ENCODE data around the gene EEF1G. TPM values are rescaled to one million over a fixed set of nuclear protein-coding genes. Genes with fewer than 3 reads are reported as not detected.

EEF1G gene
- total and polyA plus RNA-seq, 2 of the 13 experiments (the other 11 are each of a cell fraction or from before 2014, with no cell fraction given), result 1,787 to 2,144 TPM

DNA sequence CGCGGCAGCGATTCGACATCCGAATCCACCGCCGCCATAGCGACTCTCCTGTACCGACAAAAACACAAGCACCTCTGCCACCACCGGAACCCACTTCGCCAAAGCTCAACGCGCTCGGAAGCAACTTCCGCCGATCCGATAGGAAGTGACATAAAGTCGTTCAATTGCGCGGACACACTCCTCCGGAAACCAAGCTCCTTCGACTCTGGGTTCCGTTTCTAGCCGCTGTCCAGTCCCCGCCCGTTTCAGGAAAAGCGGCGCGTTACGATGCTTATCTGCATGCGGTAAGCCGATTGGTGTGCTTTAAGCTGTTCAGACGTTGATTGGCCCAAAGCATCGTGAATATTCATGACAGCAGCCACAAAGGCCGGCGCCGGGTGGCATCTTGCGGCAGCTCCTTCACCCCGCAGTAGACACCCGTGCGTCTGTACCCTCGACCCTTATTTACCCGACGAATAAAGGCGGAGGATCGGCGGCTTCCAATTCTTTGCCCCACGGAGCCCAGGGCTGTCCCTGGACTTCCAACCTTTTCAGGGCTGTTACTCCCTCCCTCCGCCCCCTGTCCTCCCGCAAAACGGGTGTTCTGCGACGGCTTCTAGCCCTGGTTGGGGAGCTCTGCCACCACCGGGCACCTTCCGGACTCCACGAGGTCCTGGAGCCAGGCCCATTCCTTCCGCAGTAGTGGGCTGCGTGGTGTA, 17.9 kb upstream of the EEF1G start, which contains the start of gene TUT1 (continued):
- TF ChIP-seq LCORL (IDR thresholded peaks at IDR 0.05) (no peak), LCORL (CRISPR knock-in tag; IDR thresholded peaks at IDR 0.05) (peak; percentile 46; the same call in 1 of the 2 replicates), GZF1 (CRISPR knock-in tag; IDR thresholded peaks at IDR 0.05) (0 out of 2 replicates have a peak, but pooled peaks have one; percentile 73)
- TF ChIP-seq, protein P1, sequence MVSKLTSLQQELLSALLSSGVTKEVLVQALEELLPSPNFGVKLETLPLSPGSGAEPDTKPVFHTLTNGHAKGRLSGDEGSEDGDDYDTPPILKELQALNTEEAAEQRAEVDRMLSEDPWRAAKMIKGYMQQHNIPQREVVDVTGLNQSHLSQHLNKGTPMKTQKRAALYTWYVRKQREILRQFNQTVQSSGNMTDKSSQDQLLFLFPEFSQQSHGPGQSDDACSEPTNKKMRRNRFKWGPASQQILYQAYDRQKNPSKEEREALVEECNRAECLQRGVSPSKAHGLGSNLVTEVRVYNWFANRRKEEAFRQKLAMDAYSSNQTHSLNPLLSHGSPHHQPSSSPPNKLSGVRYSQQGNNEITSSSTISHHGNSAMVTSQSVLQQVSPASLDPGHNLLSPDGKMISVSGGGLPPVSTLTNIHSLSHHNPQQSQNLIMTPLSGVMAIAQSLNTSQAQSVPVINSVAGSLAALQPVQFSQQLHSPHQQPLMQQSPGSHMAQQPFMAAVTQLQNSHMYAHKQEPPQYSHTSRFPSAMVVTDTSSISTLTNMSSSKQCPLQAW (CRISPR knock-in tag; IDR thresholded peaks at IDR 0.05), result peak; percentile 79; the same call in 1 of the 2 replicates

DNA sequence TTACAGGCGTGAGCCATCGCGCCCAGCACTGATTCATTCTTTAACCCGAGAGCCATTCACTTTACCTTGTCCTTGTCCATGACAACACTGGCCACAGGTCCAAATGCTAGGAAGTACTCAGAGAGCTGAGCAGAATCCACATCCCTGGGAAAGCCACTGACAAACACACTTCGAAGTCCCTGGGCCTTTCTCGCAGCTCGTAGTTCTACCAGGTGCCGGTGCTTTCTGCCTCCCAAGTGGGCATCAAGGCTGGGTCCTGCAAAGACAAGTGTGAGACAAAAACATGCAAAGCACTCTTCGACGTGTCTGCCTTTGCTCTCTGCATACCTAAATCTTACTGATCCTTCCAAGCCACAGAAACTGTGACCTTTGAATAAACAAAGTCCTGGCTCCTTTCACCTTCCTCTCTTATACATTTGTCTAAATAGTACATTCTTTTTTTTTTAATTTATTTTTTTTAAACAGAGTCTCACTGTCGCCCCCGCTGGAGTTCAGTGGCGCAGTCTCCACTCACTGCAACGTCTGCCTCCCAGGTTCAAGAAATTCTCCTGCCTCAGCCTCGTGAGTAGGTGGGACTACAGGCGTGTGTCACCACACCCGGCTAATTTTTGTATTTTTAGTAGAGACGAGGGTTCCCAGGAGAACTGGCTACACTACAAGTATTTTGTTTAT, 15.4 kb upstream of the EEF1G start:
- no peak for ATAC-seq
- TF ChIP-seq MTA3 (CRISPR knock-in tag; IDR thresholded peaks at IDR 0.05) (no peak), ZNF224 (CRISPR knock-in tag; IDR thresholded peaks at IDR 0.05) (no peak), ZFP36 (IDR thresholded peaks at IDR 0.05; ENCODE audit: borderline replicate concordance, low read depth, low read length, partially characterized antibody) (no peak), DR1 (CRISPR knock-in tag; IDR thresholded peaks at IDR 0.05) (no peak), ZNF775 (CRISPR knock-in tag; IDR thresholded peaks at IDR 0.05; ENCODE audit: borderline replicate concordance) (no peak), CENPT (CRISPR knock-in tag; IDR thresholded peaks at IDR 0.05; ENCODE audit: low read depth) (no peak), ZNF260 (CRISPR knock-in tag; IDR thresholded peaks at IDR 0.05; ENCODE audit: borderline replicate concordance, low read depth) (no peak), ZNF572 (CRISPR knock-in tag; IDR thresholded peaks at IDR 0.05) (0 out of 2 replicates have a peak, but pooled peaks have one; percentile 20), ZFX (CRISPR knock-in tag; IDR thresholded peaks at IDR 0.05; ENCODE audit: low read depth) (no peak), RAD21 (CRISPR knock-in tag; IDR thresholded peaks at IDR 0.05) (no peak), GZF1 (CRISPR knock-in tag; IDR thresholded peaks at IDR 0.05) (no peak)
- TF ChIP-seq, protein P2, sequence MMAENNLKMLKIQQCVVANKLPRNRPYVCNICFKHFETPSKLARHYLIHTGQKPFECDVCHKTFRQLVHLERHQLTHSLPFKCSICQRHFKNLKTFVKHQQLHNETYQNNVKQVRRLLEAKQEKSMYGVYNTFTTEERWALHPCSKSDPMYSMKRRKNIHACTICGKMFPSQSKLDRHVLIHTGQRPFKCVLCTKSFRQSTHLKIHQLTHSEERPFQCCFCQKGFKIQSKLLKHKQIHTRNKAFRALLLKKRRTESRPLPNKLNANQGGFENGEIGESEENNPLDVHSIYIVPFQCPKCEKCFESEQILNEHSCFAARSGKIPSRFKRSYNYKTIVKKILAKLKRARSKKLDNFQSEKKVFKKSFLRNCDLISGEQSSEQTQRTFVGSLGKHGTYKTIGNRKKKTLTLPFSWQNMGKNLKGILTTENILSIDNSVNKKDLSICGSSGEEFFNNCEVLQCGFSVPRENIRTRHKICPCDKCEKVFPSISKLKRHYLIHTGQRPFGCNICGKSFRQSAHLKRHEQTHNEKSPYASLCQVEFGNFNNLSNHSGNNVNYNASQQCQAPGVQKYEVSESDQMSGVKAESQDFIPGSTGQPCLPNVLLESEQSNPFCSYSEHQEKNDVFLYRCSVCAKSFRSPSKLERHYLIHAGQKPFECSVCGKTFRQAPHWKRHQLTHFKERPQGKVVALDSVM (CRISPR knock-in tag; IDR thresholded peaks at IDR 0.05), result no peak
- TF ChIP-seq, protein P3, sequence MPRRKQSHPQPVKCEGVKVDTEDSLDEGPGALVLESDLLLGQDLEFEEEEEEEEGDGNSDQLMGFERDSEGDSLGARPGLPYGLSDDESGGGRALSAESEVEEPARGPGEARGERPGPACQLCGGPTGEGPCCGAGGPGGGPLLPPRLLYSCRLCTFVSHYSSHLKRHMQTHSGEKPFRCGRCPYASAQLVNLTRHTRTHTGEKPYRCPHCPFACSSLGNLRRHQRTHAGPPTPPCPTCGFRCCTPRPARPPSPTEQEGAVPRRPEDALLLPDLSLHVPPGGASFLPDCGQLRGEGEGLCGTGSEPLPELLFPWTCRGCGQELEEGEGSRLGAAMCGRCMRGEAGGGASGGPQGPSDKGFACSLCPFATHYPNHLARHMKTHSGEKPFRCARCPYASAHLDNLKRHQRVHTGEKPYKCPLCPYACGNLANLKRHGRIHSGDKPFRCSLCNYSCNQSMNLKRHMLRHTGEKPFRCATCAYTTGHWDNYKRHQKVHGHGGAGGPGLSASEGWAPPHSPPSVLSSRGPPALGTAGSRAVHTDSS (CRISPR knock-in tag; conservative IDR thresholded peaks at IDR 0.05), result no peak

More for the DNA sequence above, 15.4 kb upstream of the EEF1G start:
- ChIA-PET POLR2A (interaction anchor here (0.8 to 4.4 kb wide), 10 partner anchors 10 to 252 kb away, joined by 3 to 160 read pairs (median 8); partner anchors contain the start of genes C11orf98, CSKMT, EEF1G and GANAB), CTCF (ENCODE audit: low intra/inter-chr PET ratio, low total read pairs) (interaction anchor here (1.0 to 1.4 kb wide), 2 partner anchors 24 to 29 kb away, joined by 3 read pairs; partner anchors contain the start of gene ROM1)
- H3K4me3 ChIP-seq (replicated peaks in 1 of 3; ENCODE audit: insufficient read depth in 1 of 3, low read depth in 2 of 3, low read length in 3 of 3), result no peak overlapping the region
- no peaks in the 10 kb centered on the region for H4K20me1 ChIP-seq (ENCODE audit: insufficient read depth, low read length)
- intact Hi-C loops (cut with micrococcal nuclease; ENCODE audit: unreplicated experiment), result no loop called here
- peaks cover 9% of the 10 kb centered on the region in 2 experiments; a peak in 4 of 5 replicates for H3K36me3 ChIP-seq (replicated peaks in 1 of 2; ENCODE audit: control insufficient read depth in 1 of 2, insufficient read depth in 2 of 2, low read length in 2 of 2)
- H3K79me2 ChIP-seq (ENCODE audit: insufficient read depth, low read length), result peaks cover 18% of the 10 kb centered on the region
- H2AFZ ChIP-seq (ENCODE audit: low read length), result no peak overlapping the region
- H3K4me1 ChIP-seq (ENCODE audit: insufficient read depth, low read length), result peaks cover 51% of the 10 kb centered on the region
- FAIRE-seq, result no peak
- in situ Hi-C loops (cut with HindIII; ENCODE audit: extremely low pct_ligation_motif_present, low pct_unique_long_range_greater_than_20kb), result no loop called here
- H3K9me3 ChIP-seq (ENCODE audit: low read length), result no peaks in the 10 kb centered on the region
- DNase-seq (ENCODE audit: low spot score), result no peak
- no peaks in the 10 kb centered on the region; a peak in 1 of 5 replicates for H3K27me3 ChIP-seq (ENCODE audit: control insufficient read depth in 1 of 2, insufficient read depth in 2 of 2, low read length in 2 of 2)
- 71% methylated on average over 18 of the region's 18 CpGs for whole genome bisulfite sequencing (ENCODE audit: low lambda C conversion rate)
- 0 out of 2 replicates have a peak overlapping the region, but pooled peaks have one; percentile 23 for H3K4me2 ChIP-seq (ENCODE audit: low read depth, low read length)
- peak overlapping the region; percentile 76 for H3K27ac ChIP-seq (ENCODE audit: extremely low read length, insufficient read depth, low read length)
- no TSS peak for BruUV-seq (replicated peaks)
- no peak overlapping the region for H3K9ac ChIP-seq (ENCODE audit: insufficient read depth, low read depth, low read length)

All from HepG2 (cell line).